Panc1 (cell line): Measurements from ENCODE around the gene SEMA4A. TPM values are rescaled to one million over a fixed set of nuclear protein-coding genes. Genes with fewer than 3 reads are reported as not detected.

Source experiments
- ATAC-seq: fragments of 200-7000 bp; cut with Tn5 transposase; 2 replicates; pipeline ENCODE4 v1.9.1; 2020; ENCODE audit warnings: mild to moderate bottlenecking, moderate library complexity
- BruUV-seq: library from RNA; stranded (reverse); fragments of 400-500 nt; replicated peaks from 2 replicates; lab custom pipeline; 2021; lab: Mats Ljungman, UMichigan
- CTCF ChIA-PET: fragments of 300-600 bp; sonication (Branson Sonifier 250); formaldehyde crosslinking; loops from one replicate; lab custom pipeline; 2022; ENCODE audit warnings: antibody characterized with exemption; lab: Charles Lee
- POLR2A ChIA-PET: fragments of 300-600 bp; sonication (Branson Sonifier 250); formaldehyde crosslinking; loops from one replicate; lab custom pipeline; 2022; ENCODE audit warnings: antibody characterized with exemption; lab: Charles Lee
- DNase-seq: peaks from one replicate; pipeline ENCODE4 v3.0.0-alpha.2; 2010; ENCODE audit warnings: low read depth, low spot score
- H3K27ac ChIP-seq: 2 replicates; pipeline ENCODE4 v1.5.1; 2011; ENCODE audit warnings: mild to moderate bottlenecking, low read length, inconsistent platforms
- H3K27me3 ChIP-seq: fragments of 200-500 bp; sonication (Bioruptor generic); 2 replicates; pipeline ENCODE4 v1.6.0; 2014; ENCODE audit warnings: low read length, inconsistent platforms; ENCODE audit not compliant: control insufficient read depth, insufficient read depth
- H3K36me3 ChIP-seq: fragments of 200-500 bp; sonication (Bioruptor generic); 2 replicates; pipeline ENCODE4 v1.5.1; 2014; ENCODE audit warnings: inconsistent platforms, mild to moderate bottlenecking, low read length, moderate library complexity; ENCODE audit not compliant: control insufficient read depth, insufficient read depth
- H3K4me1 ChIP-seq: 2 replicates; pipeline ENCODE4 v1.5.1; 2011; ENCODE audit warnings: inconsistent platforms, mild to moderate bottlenecking, low read length, moderate library complexity; ENCODE audit not compliant: control insufficient read depth, insufficient read depth
- H3K4me3 ChIP-seq, 2 experiments: 2 replicates each; pipeline ENCODE4 v1.5.1; 2011 to 2012; ENCODE audit warnings: low read depth in 2 of 2, low read length in 2 of 2, mild to moderate bottlenecking in 2 of 2, inconsistent platforms in 1 of 2, moderate library complexity in 1 of 2
- H3K9me3 ChIP-seq: fragments of 200-500 bp; sonication (Bioruptor generic); 2 replicates; pipeline ENCODE4 v1.5.1; 2014; ENCODE audit warnings: low read depth, mild to moderate bottlenecking, inconsistent platforms, low read length, moderate library complexity; ENCODE audit not compliant: control insufficient read depth, insufficient read depth
- CTCF ChIP-seq: fragments of 450-650 bp; IDR thresholded peaks from 2 replicates; pipeline ENCODE4 v1.5.1; 2017; ENCODE audit warnings: mild to moderate bottlenecking
- POLR2AphosphoS5 ChIP-seq: IDR thresholded peaks from 2 replicates; pipeline ENCODE4 v1.6.1; 2012; ENCODE audit warnings: mild to moderate bottlenecking, low read depth, low read length, moderate library complexity
- REST ChIP-seq, 2 experiments: IDR thresholded peaks; 2 replicates each; pipeline ENCODE4 v1.6.1; 2011 to 2012; ENCODE audit warnings: low read depth in 2 of 2, control low read depth in 1 of 2, low read length in 1 of 2, mild to moderate bottlenecking in 1 of 2, moderate library complexity in 1 of 2; ENCODE audit not compliant: insufficient read depth in 1 of 2
- SIN3A ChIP-seq: IDR thresholded peaks from 2 replicates; pipeline ENCODE4 v1.6.1; 2012; ENCODE audit warnings: low read depth, mild to moderate bottlenecking, low read length, moderate library complexity, borderline replicate concordance; ENCODE audit not compliant: insufficient read depth
- TCF7L2 ChIP-seq: IDR thresholded peaks from 2 replicates; pipeline ENCODE4 v1.6.1; 2011; ENCODE audit warnings: mild to moderate bottlenecking, low read depth, low read length, inconsistent platforms
- in situ Hi-C: cut with HindIII; loops from 2 replicates; pipeline ENCODE4 v1.10.0; 2016; ENCODE audit warnings: low sequenced_read_pairs, low pct_unique_long_range_greater_than_20kb
- intact Hi-C: fragments of 100-400 bp; cut with micrococcal nuclease; formaldehyde crosslinking; loops from one replicate; pipeline ENCODE4 v1.10.0; 2022; ENCODE audit not compliant: unreplicated experiment
- total RNA-seq: library from RNA; stranded (reverse); gene quantifications from one replicate; pipeline ENCODE4 v1.2.1, GENCODE V29; 2021; ENCODE audit not compliant: unreplicated experiment

SEMA4A gene
- total RNA-seq, 1 experiment from 2014 or later, result 0.21 TPM

GRCh38 chr1:156160000-156160742, 6.8 kb downstream of the SEMA4A start:
- POLR2A ChIA-PET, result no interaction called here
- BruUV-seq, result no TSS peak

GRCh38 chr1:156160743-156161171, 7.4 kb downstream of the SEMA4A start:
- ATAC-seq, result no peak
- DNase-seq, result no peak
- TF ChIP-seq TCF7L2 (no peak), POLR2AphosphoS5 (no peak), CTCF (no peak), SIN3A (no peak), REST (IDR thresholded peaks at IDR 0.05; ENCODE audit: insufficient read depth in 1 of 2, low read depth in 2 of 2, low read length in 1 of 2) (no peak)
- H3K4me1 ChIP-seq, result no peaks in the 10 kb centered on the region; the same call in 1 of the 2 replicates
- no peaks in the 10 kb centered on the region for H3K36me3 ChIP-seq
- no TSS peak for BruUV-seq
- ChIA-PET POLR2A (interaction anchor here (0.5 kb wide), 1 partner anchor 10 kb away, joined by 9 read pairs; no protein-coding TSS in a partner anchor), CTCF (no interaction called here)
- intact Hi-C loops (no loop called here), in situ Hi-C loops (no loop called here)
- no peak overlapping the region for H3K27ac ChIP-seq
- H3K9me3 ChIP-seq, result no peaks in the 10 kb centered on the region
- H3K4me3 ChIP-seq, result no peak overlapping the region
- H3K27me3 ChIP-seq, result no peaks in the 10 kb centered on the region

More at GRCh38 chr1:156160000-156160742, 6.8 kb downstream of the SEMA4A start:
- in situ Hi-C loops, result no loop called here
- H3K4me3 ChIP-seq, result no peak overlapping the region
- no peaks in the 10 kb centered on the region for H3K36me3 ChIP-seq
- H3K27ac ChIP-seq, result no peak overlapping the region
- CTCF ChIA-PET, result no interaction called here
- no peaks in the 10 kb centered on the region for H3K27me3 ChIP-seq
- intact Hi-C loops, result no loop called here
- DNase-seq, result no peak
- H3K9me3 ChIP-seq, result no peaks in the 10 kb centered on the region
- ATAC-seq, result no peak
- TF ChIP-seq POLR2AphosphoS5, result no peak
- TF ChIP-seq CTCF, result no peak
- no peak for TF ChIP-seq TCF7L2
- TF ChIP-seq REST (IDR thresholded peaks at IDR 0.05; ENCODE audit: insufficient read depth in 1 of 2, low read depth in 2 of 2, low read length in 1 of 2), result no peak
- TF ChIP-seq SIN3A, result no peak
- no peaks in the 10 kb centered on the region; the same call in 1 of the 2 replicates for H3K4me1 ChIP-seq
